GM19025 (cell line): ENCODE data around the gene TSPAN9.

Experiments
- ATAC-seq: cut with Tn5 transposase; IDR thresholded peaks from one replicate; pipeline ENCODE4 v1.9.1; 2021; ENCODE audit warnings: mild to moderate bottlenecking, low read depth, moderate library complexity; ENCODE audit not compliant: unreplicated experiment

Gene TSPAN9

GRCh38 chr12:3303410-3304136 lies 226.4 kb downstream of the TSPAN9 start:
- ATAC-seq, result no peak

- ATAC-seq, result no peak
Measured at GRCh38 chr12:3304436-3305165, 227.4 kb downstream of the TSPAN9 start.

GRCh38 chr12:3305464-3305863 lies 228.3 kb downstream of the TSPAN9 start:
- ATAC-seq, result no peak

- no peak for ATAC-seq
Measured at GRCh38 chr12:3305904-3306619, 228.9 kb downstream of the TSPAN9 start.

GRCh38 chr12:3307389-3307788 lies 230.2 kb downstream of the TSPAN9 start:
- no peak for ATAC-seq

- ATAC-seq, result no peak
Measured at GRCh38 chr12:3308063-3308462, 230.9 kb downstream of the TSPAN9 start.

- no peak for ATAC-seq
Measured at GRCh38 chr12:3308609-3309008, 231.4 kb downstream of the TSPAN9 start.

GRCh38 chr12:3309805-3310204 lies 232.6 kb downstream of the TSPAN9 start:
- ATAC-seq, result no peak

GRCh38 chr12:3310271-3311026 lies 233.3 kb downstream of the TSPAN9 start:
- ATAC-seq, result no peak

- ATAC-seq, result no peak
Measured at GRCh38 chr12:3311027-3311402, 233.8 kb downstream of the TSPAN9 start.

GRCh38 chr12:3311491-3312103 lies 234.4 kb downstream of the TSPAN9 start:
- no peak for ATAC-seq

- ATAC-seq, result no peak
Measured at GRCh38 chr12:3313066-3313465, 235.9 kb downstream of the TSPAN9 start.

GRCh38 chr12:3313675-3314663 lies 236.8 kb downstream of the TSPAN9 start:
- ATAC-seq, result no peak

- no peak for ATAC-seq
Measured at GRCh38 chr12:3315201-3315661, 238.1 kb downstream of the TSPAN9 start.

GRCh38 chr12:3316776-3317480 lies 239.7 kb downstream of the TSPAN9 start:
- no peak for ATAC-seq

- ATAC-seq, result no peak
Measured at GRCh38 chr12:3317481-3317815, 240.3 kb downstream of the TSPAN9 start.

GRCh38 chr12:3317841-3318501 lies 240.8 kb downstream of the TSPAN9 start:
- no peak for ATAC-seq
